ENCODE data around the gene KLHL22. TPM values are rescaled to one million over a fixed set of nuclear protein-coding genes. Genes with fewer than 3 reads are reported as not detected.

The KLHL22 gene
- total and polyA plus RNA-seq, 2 of the 4 experiments (the other 2 are of a cell fraction), result 27.1 to 30.1 TPM

DNA sequence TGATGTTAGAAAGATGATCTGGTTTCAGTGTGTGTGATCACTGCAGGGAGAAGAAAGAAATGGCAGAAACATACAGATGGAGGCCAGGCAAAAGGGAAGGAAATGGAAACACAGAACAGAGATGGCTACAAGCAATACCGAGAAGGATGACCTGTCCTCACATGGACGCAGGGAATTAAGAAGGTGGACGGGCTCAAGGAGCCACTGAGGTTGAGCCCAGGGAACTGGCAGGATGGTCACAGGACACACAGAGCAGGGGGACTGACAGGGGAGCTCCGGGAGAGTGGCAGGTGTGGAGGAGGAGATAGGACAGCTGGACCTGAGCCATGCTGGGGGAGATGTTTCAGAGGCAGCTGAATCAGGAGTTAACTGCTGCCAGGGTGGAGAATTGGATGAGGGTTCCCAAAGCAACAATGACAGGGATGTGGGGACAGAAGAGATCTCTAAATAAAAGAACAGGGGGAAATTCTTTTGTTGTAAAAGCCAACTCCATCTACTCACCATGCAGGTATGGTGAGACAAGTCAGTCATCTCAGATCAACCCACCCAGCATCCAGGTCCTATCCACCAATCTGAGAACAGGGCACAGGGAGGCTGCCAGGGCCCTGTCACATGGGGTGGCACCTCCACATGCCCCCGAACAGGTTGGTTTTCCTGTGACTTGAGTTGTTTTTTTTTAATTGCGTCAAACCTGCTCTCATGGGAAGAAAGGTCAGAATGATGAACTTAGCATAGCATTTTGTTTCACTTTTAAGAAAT, 26.3 kb downstream of the KLHL22 start (continued):
- TF ChIP-seq MXI1 (IDR thresholded peaks at IDR 0.05; ENCODE audit: borderline replicate concordance, low read depth, low read length), result no peak

DNA sequence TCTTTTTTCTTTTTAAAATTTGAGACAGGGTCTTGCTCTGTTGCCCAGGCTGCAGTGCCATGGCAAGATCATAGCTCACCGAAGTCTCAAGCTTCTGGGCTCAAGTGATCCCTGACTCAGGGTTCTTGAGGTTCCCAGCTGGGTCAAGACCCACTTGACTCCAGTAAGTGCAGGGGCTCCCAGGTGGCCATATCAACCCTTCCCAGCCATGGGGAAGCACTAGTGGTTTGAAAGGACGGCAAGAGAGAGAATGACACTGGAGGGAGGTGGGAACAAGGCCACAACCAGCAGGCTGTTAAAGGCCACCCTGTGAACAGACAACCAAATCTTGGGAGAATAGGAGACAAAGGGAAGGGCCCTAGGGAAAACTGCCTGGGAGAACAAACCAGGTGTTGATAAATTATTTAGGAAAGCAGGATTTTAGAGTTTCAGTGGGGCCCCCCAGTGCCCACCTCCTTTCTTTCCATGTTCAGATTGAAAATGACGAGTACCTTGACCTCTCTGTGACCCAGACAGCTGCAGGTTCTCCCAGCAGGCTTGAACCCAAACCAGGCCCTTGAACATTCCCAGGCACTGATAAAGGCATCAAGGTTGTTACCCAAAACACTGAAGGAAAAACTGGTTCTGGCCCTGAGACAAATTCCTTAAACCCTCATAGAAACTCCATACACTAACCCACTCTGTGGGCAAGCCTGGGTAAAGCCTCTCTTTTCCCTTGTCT, 28.8 kb downstream of the KLHL22 start:
- H2AFZ ChIP-seq (replicated peaks; ENCODE audit: low read length, poor library complexity), result no peak overlapping the region
- TF ChIP-seq CHD1 (IDR thresholded peaks at IDR 0.05; ENCODE audit: low read depth, low read length) (no peak), RCOR1 (IDR thresholded peaks at IDR 0.05; ENCODE audit: insufficient replicate concordance, low read length) (no peak), RAD21 (IDR thresholded peaks at IDR 0.05; ENCODE audit: low read length) (no peak), RFX5 (IDR thresholded peaks at IDR 0.05; ENCODE audit: low read depth, low read length) (no peak), POLR2A (IDR thresholded peaks at IDR 0.05; ENCODE audit: low read depth, low read length) (no peak)
- TF ChIP-seq, protein P1, sequence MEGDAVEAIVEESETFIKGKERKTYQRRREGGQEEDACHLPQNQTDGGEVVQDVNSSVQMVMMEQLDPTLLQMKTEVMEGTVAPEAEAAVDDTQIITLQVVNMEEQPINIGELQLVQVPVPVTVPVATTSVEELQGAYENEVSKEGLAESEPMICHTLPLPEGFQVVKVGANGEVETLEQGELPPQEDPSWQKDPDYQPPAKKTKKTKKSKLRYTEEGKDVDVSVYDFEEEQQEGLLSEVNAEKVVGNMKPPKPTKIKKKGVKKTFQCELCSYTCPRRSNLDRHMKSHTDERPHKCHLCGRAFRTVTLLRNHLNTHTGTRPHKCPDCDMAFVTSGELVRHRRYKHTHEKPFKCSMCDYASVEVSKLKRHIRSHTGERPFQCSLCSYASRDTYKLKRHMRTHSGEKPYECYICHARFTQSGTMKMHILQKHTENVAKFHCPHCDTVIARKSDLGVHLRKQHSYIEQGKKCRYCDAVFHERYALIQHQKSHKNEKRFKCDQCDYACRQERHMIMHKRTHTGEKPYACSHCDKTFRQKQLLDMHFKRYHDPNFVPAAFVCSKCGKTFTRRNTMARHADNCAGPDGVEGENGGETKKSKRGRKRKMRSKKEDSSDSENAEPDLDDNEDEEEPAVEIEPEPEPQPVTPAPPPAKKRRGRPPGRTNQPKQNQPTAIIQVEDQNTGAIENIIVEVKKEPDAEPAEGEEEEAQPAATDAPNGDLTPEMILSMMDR (conservative IDR thresholded peaks at IDR 0.05; ENCODE audit: low read depth, low read length), result no peak
- intact Hi-C loops (cut with micrococcal nuclease), result no loop called here
- H2BK120ac ChIP-seq (ENCODE audit: low read depth, low read length), result no peak overlapping the region
- peaks cover 0 to 11% of the 10 kb centered on the region in 2 experiments; a peak in 1 of 4 replicates for H3K79me1 ChIP-seq (ENCODE audit: low read depth in 1 of 2, low read length in 2 of 2)
- in situ Hi-C loops (cut with MboI; ENCODE audit: low sequenced_read_pairs), result loop anchor here (10.0 kb wide), 1 partner anchor 52 kb away; no protein-coding TSS in a partner anchor
- peaks cover 11% of the 10 kb centered on the region; the same call in 1 of the 2 replicates for H3K9me1 ChIP-seq (ENCODE audit: insufficient read depth, low read length)
- H4K20me1 ChIP-seq (ENCODE audit: insufficient read depth, low read length), result no peaks in the 10 kb centered on the region; the same call in 1 of the 2 replicates
- H3K4me1 ChIP-seq (ENCODE audit: control insufficient read depth, insufficient read depth, low read length), result no peaks in the 10 kb centered on the region
- no peak overlapping the region for H3K56ac ChIP-seq (ENCODE audit: extremely low read depth, insufficient read depth, low read length)
- DNase-seq (no peak), ATAC-seq (ENCODE audit: low read depth) (no peak)
- no peak overlapping the region for H3K18ac ChIP-seq (ENCODE audit: low read depth, low read length)
- H2AK9ac ChIP-seq (replicated peaks; ENCODE audit: low read depth, low read length, poor library complexity), result no peak overlapping the region
- H3K9me3 ChIP-seq (ENCODE audit: control insufficient read depth, insufficient read depth, low read length), result no peaks in the 10 kb centered on the region
- no peak overlapping the region for H3K23ac ChIP-seq (ENCODE audit: low read depth, low read length)
- H3K27me3 ChIP-seq (ENCODE audit: control insufficient read depth, insufficient read depth, low read length), result no peaks in the 10 kb centered on the region
- no peak overlapping the region for H2BK15ac ChIP-seq (ENCODE audit: low read depth, low read length)
- H4K8ac ChIP-seq (ENCODE audit: low read depth in 2 of 2, low read length in 2 of 2), result no peak overlapping the region
- 88% methylated on average over 2 of the region's 3 CpGs; no CpG with 5 or more reads in 1 of the 2 experiments for WGBS, 2 experiments (ENCODE audit: extremely low coverage in 2 of 2, insufficient read length in 1 of 2)
- no peak overlapping the region for H3K9ac ChIP-seq (ENCODE audit: low read depth, low read length)
- no peak overlapping the region for H2BK20ac ChIP-seq (ENCODE audit: low read depth, low read length)
- no peak overlapping the region for H3K4me3 ChIP-seq (ENCODE audit: insufficient read depth, low read depth, low read length)
- H2BK5ac ChIP-seq (ENCODE audit: low read depth, low read length, poor library complexity, severe bottlenecking), result no peak overlapping the region
- dilution Hi-C loops (cut with HindIII; ENCODE audit: low sequenced_read_pairs, unreplicated experiment), result no loop called here
- H2AK5ac ChIP-seq (ENCODE audit: low read depth, low read length), result no peak overlapping the region
- H3K14ac ChIP-seq (replicated peaks; ENCODE audit: low read depth, low read length), result no peak overlapping the region
- H3K27ac ChIP-seq (ENCODE audit: insufficient read depth, low read length), result no peak overlapping the region
- no peak overlapping the region for H3K4me2 ChIP-seq (ENCODE audit: low read depth, low read length)
- ChIA-PET POLR2A (ENCODE audit: unreplicated experiment) (no interaction called here), CTCF (no interaction called here)
- H4K91ac ChIP-seq (ENCODE audit: insufficient read depth, low read depth, low read length), result no peak overlapping the region
- no peak overlapping the region for H4K5ac ChIP-seq (ENCODE audit: low read depth, low read length)
- no TSS peak for BruUV-seq (replicated peaks)
- no peak overlapping the region for H3K4ac ChIP-seq (ENCODE audit: low read depth, low read length)
- peaks cover 53% of the 10 kb centered on the region for H3K36me3 ChIP-seq (ENCODE audit: control insufficient read depth, insufficient read depth, low read length)

Data from IMR-90 (cell line).